K562 (cell line): Measurements from ENCODE around the gene MRPL54. TPM values are rescaled to one million over a fixed set of nuclear protein-coding genes. Genes with fewer than 3 reads are reported as not detected.

Experiments
- BHLHE40 ChIP-seq: IDR thresholded peaks from 2 replicates; pipeline ENCODE4 v1.6.1; 2011; ENCODE audit warnings: low read length, improper control_type of control experiment
- DMBX1 ChIP-seq: fragments of 250-450 bp; sonication (Bioruptor Pico); IDR thresholded peaks from 2 replicates; pipeline ENCODE4 v1.8.0; 2022; ENCODE audit warnings: inconsistent platforms, mild to moderate bottlenecking, moderate library complexity, borderline replicate concordance
- GTF2A2 ChIP-seq: IDR thresholded peaks from 2 replicates; pipeline ENCODE4 v1.6.1; 2016; ENCODE audit warnings: mild to moderate bottlenecking, missing genetic modification characterization, missing compliant biosample characterization
- JUN ChIP-seq, 2 experiments: sonication (generic) in 1 of 2; formaldehyde crosslinking in 1 of 2; IDR thresholded peaks; 2 replicates each; pipeline versions ENCODE4 v1.6.1 to v1.8.0; 2012 to 2022; ENCODE audit warnings: borderline replicate concordance in 2 of 2, mild to moderate bottlenecking in 2 of 2, improper control_type of control experiment in 1 of 2, low read depth in 1 of 2, low read length in 1 of 2, missing genetic modification reagents in 1 of 2
- MBD2 ChIP-seq: sonication (generic); IDR thresholded peaks from 2 replicates; pipeline ENCODE4 v1.6.1; 2016; ENCODE audit warnings: low read depth, borderline replicate concordance
- MCM3 ChIP-seq: fragments of 450-650 bp; IDR thresholded peaks from 2 replicates; pipeline ENCODE4 v1.6.1; 2016
- PML ChIP-seq: IDR thresholded peaks from 2 replicates; pipeline ENCODE4 v1.6.1; 2012; ENCODE audit warnings: low read length, inconsistent platforms
- SAP30 ChIP-seq: fragments of 200-600 bp; sonication (generic); IDR thresholded peaks from 2 replicates; pipeline ENCODE4 v1.6.1; 2012; ENCODE audit warnings: borderline replicate concordance, low read depth, mild to moderate bottlenecking, moderate library complexity, low read length, control low read depth, inconsistent platforms; ENCODE audit not compliant: insufficient read depth, poor library complexity, severe bottlenecking
- SMAD3 ChIP-seq: fragments of 450-650 bp; formaldehyde crosslinking; conservative IDR thresholded peaks from 2 replicates; pipeline ENCODE4 v1.4.0; 2020; ENCODE audit warnings: mild to moderate bottlenecking
- TCF7L2 ChIP-seq: fragments of 150-350 bp; IDR thresholded peaks from 2 replicates; pipeline ENCODE4 v1.6.1; 2016; ENCODE audit warnings: low read depth, mild to moderate bottlenecking, low read length, moderate library complexity
- polyA plus RNA-seq, 8 experiments: library from polyadenylated mRNA; depleted of rRNA in 4 of 8; stranded (reverse) in 5 of 8; unstranded in 3 of 8; fragments of >200 nt; fragmentation: Nextera tagmentation in 2 of 8; fragmentation: Illumina TruSeq in 1 of 8; extraction: Ambion mirVana in 2 of 8; extraction: Trizol in 1 of 8; gene quantifications; 2 replicates each; pipeline versions ENCODE4 v1.2.1 to v1.2.3, GENCODE V29; 2011 to 2014; ENCODE audit warnings: inconsistent platforms in 1 of 8, missing spikeins in 1 of 8
- total RNA-seq, 7 experiments: library from RNA; depleted of rRNA in 6 of 7; stranded (reverse); fragments of >200 nt in 6 of 7; fragmentation: Illumina TruSeq in 2 of 7; extraction: Trizol in 2 of 7; gene quantifications; 2 replicates each; pipeline versions ENCODE4 v1.2.1 to v1.2.3, GENCODE V29; 2011 to 2021; ENCODE audit warnings: low replicate concordance in 1 of 7
- TF ChIP-seq, protein P1 (sequence below), 2 experiments: fragments of 450-650 bp; IDR thresholded peaks; 2 replicates each; pipeline ENCODE4 v1.6.1; 2016
- TF ChIP-seq, protein P2 (sequence below), 2 experiments: fragments of 450-650 bp in 1 of 2; sonication (generic) in 1 of 2; formaldehyde crosslinking in 1 of 2; IDR thresholded peaks; 2 replicates each; pipeline versions ENCODE4 v1.7.1 to v1.9.0; 2016 to 2022; ENCODE audit warnings: inconsistent platforms in 1 of 2, mild to moderate bottlenecking in 1 of 2, missing genetic modification reagents in 1 of 2
- TF ChIP-seq, protein P3 (sequence below): fragments of 450-650 bp; formaldehyde crosslinking; conservative IDR thresholded peaks from 2 replicates; pipeline ENCODE4 v1.4.0; 2022; ENCODE audit warnings: mild to moderate bottlenecking, missing genetic modification characterization

MRPL54 gene
- total and polyA plus RNA-seq, 9 of the 15 experiments (the other 6 are each of a cell fraction or from before 2014, with no cell fraction given), result 3.5 to 120 (median 56.9) TPM

DNA sequence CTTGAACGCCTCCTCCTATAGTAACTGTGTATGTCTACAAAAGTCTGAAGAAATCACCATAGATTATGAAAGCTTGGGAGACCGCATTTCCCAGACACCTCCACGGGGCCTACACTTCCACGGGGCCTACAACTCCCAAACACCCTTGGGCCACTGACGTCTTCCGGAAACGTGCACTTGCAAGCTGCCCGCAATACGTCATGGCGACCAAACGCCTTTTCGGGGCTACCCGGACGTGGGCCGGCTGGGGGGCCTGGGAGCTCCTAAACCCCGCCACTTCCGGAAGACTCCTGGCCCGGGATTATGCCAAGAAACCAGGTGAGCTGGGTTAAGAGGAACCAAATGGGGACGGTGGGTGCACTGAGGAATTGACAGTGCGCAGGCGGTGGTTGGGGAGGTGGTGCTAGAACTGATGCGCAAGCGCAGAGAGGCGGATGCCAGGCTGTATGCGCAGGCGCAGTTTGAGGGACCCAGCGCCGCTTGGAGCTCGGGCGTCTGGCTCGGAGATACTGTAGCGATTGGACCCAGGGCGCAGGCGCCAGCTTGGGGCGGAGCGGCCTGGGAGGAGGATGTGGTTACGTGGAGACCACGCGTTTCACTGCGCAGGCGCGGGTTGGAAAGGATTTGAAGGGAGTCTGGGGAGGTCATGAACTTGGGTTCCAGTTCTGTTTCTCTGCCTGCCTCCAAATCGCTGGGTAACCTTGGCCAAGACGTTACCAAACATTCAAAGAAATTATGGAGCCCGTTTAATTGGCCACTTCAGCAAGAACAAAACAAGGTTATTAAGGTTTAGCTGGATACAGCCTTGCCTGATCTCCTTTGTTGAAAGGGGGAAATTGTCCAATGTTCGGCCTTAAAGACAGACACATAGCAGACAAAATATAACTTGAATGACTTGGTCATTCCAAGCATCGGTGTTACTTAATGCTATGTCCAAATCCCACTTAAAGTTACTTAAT is at the start of gene MRPL54 (continued):
- TF ChIP-seq, protein P1, sequence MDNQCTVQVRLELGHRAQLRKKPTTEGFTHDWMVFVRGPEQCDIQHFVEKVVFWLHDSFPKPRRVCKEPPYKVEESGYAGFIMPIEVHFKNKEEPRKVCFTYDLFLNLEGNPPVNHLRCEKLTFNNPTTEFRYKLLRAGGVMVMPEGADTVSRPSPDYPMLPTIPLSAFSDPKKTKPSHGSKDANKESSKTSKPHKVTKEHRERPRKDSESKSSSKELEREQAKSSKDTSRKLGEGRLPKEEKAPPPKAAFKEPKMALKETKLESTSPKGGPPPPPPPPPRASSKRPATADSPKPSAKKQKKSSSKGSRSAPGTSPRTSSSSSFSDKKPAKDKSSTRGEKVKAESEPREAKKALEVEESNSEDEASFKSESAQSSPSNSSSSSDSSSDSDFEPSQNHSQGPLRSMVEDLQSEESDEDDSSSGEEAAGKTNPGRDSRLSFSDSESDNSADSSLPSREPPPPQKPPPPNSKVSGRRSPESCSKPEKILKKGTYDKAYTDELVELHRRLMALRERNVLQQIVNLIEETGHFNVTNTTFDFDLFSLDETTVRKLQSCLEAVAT (IDR thresholded peaks at IDR 0.05), result peak in 1 of 2 experiments; percentile 34; a peak in 1 of 4 replicates
- TF ChIP-seq TCF7L2 (peak; percentile 37; the same call in 1 of the 2 replicates), PML (peak; percentile 75; the same call in 1 of the 2 replicates), DMBX1 (peak; percentile 55; the same call in 1 of the 2 replicates), GTF2A2 (tag) (no peak), MCM3 (no peak), BHLHE40 (peak; percentile 93), SAP30 (peak; percentile 58), JUN (IDR thresholded peaks at IDR 0.05; ENCODE audit: borderline replicate concordance, low read depth, low read length) (peak; percentile 85), JUN (CRISPR knock-in tag; IDR thresholded peaks at IDR 0.05; ENCODE audit: borderline replicate concordance) (peak; percentile 84; the same call in 1 of the 2 replicates), SMAD3 (CRISPR knock-in tag) (peak; percentile 77), MBD2 (peak; percentile 69)
- TF ChIP-seq, protein P2, sequence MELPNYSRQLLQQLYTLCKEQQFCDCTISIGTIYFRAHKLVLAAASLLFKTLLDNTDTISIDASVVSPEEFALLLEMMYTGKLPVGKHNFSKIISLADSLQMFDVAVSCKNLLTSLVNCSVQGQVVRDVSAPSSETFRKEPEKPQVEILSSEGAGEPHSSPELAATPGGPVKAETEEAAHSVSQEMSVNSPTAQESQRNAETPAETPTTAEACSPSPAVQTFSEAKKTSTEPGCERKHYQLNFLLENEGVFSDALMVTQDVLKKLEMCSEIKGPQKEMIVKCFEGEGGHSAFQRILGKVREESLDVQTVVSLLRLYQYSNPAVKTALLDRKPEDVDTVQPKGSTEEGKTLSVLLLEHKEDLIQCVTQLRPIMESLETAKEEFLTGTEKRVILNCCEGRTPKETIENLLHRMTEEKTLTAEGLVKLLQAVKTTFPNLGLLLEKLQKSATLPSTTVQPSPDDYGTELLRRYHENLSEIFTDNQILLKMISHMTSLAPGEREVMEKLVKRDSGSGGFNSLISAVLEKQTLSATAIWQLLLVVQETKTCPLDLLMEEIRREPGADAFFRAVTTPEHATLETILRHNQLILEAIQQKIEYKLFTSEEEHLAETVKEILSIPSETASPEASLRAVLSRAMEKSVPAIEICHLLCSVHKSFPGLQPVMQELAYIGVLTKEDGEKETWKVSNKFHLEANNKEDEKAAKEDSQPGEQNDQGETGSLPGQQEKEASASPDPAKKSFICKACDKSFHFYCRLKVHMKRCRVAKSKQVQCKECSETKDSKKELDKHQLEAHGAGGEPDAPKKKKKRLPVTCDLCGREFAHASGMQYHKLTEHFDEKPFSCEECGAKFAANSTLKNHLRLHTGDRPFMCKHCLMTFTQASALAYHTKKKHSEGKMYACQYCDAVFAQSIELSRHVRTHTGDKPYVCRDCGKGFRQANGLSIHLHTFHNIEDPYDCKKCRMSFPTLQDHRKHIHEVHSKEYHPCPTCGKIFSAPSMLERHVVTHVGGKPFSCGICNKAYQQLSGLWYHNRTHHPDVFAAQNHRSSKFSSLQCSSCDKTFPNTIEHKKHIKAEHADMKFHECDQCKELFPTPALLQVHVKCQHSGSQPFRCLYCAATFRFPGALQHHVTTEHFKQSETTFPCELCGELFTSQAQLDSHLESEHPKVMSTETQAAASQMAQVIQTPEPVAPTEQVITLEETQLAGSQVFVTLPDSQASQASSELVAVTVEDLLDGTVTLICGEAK (IDR thresholded peaks at IDR 0.05), result peak; percentile 88
- TF ChIP-seq, protein P2 (CRISPR knock-in tag; IDR thresholded peaks at IDR 0.05), result no peak
- TF ChIP-seq, protein P3, sequence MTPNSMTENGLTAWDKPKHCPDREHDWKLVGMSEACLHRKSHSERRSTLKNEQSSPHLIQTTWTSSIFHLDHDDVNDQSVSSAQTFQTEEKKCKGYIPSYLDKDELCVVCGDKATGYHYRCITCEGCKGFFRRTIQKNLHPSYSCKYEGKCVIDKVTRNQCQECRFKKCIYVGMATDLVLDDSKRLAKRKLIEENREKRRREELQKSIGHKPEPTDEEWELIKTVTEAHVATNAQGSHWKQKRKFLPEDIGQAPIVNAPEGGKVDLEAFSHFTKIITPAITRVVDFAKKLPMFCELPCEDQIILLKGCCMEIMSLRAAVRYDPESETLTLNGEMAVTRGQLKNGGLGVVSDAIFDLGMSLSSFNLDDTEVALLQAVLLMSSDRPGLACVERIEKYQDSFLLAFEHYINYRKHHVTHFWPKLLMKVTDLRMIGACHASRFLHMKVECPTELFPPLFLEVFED (CRISPR knock-in tag), result 0 out of 2 replicates have a peak, but pooled peaks have one; percentile 30
